Measurements from ENCODE around the gene WSB1.
"Not testable (repeated sequence)": the region's sequence is repeated elsewhere in the genome, so short reads cannot be mapped to it uniquely, and the experiment has no call there.

The WSB1 gene, protein sequence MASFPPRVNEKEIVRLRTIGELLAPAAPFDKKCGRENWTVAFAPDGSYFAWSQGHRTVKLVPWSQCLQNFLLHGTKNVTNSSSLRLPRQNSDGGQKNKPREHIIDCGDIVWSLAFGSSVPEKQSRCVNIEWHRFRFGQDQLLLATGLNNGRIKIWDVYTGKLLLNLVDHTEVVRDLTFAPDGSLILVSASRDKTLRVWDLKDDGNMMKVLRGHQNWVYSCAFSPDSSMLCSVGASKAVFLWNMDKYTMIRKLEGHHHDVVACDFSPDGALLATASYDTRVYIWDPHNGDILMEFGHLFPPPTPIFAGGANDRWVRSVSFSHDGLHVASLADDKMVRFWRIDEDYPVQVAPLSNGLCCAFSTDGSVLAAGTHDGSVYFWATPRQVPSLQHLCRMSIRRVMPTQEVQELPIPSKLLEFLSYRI

DNA sequence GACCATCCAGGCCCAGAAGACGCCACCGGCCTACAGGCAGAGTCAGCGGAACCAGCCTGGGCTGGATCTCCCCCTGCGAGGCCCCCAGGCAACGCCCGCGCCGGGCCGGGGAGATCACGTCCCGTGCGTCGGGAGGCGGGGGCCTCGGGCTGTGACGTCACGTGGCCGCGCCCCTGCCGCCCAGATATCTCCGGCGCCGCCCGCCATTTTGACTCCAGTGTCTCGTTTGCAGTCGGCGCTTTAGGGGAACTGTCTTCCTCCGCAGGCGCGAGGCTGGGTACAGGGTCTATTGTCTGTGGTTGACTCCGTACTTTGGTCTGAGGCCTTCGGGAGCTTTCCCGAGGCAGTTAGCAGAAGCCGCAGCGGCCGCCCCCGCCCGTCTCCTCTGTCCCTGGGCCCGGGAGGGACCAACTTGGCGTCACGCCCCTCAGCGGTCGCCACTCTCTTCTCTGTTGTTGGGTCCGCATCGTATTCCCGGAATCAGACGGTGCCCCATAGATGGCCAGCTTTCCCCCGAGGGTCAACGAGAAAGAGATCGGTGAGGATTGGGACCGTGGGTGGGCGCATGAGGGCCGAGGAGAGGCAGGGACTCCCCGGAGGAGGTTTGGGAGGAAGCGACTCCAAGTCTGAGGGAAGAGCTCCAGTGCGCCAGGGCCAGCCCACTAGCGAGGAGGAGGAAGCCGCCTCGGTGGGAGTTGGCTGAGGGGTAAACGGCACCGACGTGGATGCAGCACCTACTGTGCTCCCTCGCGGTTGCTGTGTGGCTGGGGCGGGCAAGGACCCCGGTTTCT, at the start of gene WSB1:
Gene WSB1 (plus strand): TSS at position 217 of the 791 bp plus-strand sequence. CDS start 282 bp downstream, at position 499.
- peak; percentile 91 for DNase-seq

- no peak for DNase-seq
Observed at GRCh38 chr17:27244491-27245223, 49.3 kb upstream of the WSB1 start.

- DNase-seq = peak; percentile 41
Observed at GRCh38 chr17:27245230-27245696, 48.7 kb upstream of the WSB1 start.

DNA sequence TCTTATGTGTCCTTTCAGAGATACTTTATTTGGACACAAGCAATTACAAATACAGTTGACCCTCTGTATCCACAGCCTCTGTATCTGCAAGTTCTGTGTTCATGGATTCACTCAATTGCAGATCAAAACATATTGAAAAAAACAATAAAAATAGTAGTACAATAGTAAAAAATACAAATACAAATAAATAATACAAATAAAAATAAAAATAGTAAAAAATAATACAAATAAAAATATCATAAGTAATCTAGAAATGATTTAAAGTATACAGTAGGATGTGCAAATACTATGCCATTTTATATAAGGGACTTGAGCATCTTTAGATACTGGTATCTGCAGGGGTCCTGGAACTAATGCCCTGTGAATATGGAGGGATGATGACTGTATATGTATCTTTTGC, 47.4 kb upstream of the WSB1 start:
- no peak for DNase-seq

GRCh38 chr17:27247071-27247957, 46.6 kb upstream of the WSB1 start:
- DNase-seq = no peak

- no peak for DNase-seq
Observed at GRCh38 chr17:27247958-27248342, 46.0 kb upstream of the WSB1 start.

DNA sequence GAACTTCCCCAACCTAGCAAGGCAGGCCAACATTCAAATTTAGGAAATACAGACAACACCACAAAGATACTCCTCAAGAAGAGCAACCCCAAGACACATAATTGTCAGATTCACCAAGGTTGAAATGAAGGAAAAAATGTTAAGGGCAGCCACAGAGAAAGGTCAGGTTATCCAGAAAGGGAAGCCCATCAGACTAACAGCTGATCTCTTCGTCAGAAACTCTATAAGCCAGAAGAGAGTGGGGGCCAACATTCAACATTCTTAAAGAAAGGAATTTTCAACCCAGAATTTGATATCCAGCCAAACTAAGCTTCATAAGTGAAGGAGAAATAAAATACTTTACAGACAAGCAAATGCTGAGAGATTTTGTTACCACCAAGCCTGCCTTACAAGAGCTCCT, 43.1 kb upstream of the WSB1 start:
- DNase-seq = not testable (repeated sequence)

- not testable (repeated sequence) for DNase-seq
Observed at GRCh38 chr17:27254802-27255201, 39.1 kb upstream of the WSB1 start.

- no peak for DNase-seq
Observed at GRCh38 chr17:27256225-27257030, 37.5 kb upstream of the WSB1 start.

DNA sequence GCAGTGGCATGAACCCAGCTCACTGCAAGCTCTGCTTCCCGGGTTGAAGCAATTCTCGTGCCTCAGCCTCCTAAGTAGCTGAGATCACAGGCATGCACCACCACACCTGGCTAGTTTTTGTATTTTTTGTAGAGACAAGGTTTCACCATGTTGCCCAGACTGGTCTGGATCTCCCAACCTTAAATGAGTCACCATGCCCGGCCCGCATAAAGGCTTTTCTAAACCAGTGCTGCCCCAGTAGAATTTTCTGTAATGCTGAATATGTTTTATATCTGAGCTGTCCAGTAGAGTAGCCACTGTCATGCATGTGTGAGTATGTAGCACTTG, 36.9 kb upstream of the WSB1 start:
- no peak for DNase-seq

- no peak for DNase-seq
Observed at GRCh38 chr17:27259356-27259755, 34.6 kb upstream of the WSB1 start.

GRCh38 chr17:27263386-27263785, 30.5 kb upstream of the WSB1 start:
- no peak for DNase-seq

DNA sequence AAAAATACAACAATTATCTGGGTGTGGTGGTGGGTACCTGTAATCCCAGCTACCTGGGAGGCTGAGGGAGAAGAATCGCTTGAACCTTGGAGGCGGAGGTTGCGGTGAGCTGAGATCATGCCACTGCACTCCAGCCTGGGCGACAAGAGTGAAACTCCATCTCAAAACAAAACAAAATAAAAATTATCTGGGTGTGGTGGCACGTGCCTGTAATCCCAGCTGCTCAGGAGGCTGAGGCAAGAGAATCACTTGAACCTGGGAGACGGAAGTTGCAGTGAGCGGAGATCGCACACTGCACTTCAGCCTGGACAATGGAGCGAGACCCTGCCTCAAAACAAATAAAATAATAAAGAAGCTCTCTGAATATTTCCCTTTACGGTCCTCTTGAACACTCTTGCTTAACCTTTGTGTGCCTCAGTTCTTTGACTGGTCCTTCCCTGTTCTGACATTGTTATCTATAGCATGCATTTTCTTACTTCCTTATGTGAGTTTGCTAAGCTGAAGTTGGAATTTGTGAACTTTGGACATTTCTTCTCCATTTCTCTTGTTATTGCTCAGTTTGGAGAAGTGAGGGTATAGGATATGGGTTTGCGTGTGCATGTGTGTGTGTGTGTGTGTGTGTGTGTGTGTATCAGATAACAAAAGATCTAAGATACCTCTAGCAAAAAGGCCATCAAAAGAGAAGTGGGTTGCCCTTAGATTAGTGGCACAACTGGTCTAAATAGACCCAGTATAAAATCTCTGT, 29.7 kb upstream of the WSB1 start:
- DNase-seq = no peak

- no peak for DNase-seq
Observed at GRCh38 chr17:27265333-27265732, 28.6 kb upstream of the WSB1 start.

- no peak for DNase-seq
Observed at GRCh38 chr17:27266228-27266627, 27.7 kb upstream of the WSB1 start.

DNA sequence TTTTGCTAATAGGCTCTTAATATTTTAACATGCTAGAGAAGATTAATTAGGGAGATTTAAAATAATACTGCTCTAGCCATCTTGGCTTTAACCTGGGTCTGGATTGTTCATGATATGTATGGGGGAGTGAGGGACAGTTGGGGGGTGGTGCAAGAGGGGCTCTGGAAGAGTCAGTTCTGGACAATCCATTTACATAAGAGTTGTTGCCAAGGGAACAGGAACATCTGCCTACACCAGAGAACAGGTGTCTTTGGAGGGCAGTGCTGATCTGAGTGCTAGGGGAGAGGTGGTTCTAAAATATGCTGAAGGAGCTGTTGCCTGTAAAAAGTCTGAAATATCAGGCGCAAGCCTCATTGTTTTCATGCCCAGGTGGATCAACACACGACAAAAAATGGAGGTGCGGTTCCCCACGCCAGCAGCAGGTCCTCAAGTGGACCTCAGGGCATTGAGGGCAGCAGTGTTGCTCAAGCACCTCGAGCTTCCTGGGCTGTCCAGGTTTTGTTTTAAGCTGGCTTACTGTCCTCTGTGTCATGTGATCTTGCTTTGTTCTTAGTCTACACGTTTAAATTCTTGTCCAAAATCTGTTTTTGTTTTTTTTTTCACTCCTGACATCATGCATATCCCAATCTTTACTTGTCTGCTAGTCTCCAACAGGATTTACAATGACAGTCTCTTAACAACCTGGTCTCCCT, 25.4 kb upstream of the WSB1 start:
- no peak for DNase-seq

GRCh38 chr17:27269201-27269600, 24.7 kb upstream of the WSB1 start:
- DNase-seq = no peak

- DNase-seq = no peak
Observed at GRCh38 chr17:27269974-27270373, 23.9 kb upstream of the WSB1 start.

DNA sequence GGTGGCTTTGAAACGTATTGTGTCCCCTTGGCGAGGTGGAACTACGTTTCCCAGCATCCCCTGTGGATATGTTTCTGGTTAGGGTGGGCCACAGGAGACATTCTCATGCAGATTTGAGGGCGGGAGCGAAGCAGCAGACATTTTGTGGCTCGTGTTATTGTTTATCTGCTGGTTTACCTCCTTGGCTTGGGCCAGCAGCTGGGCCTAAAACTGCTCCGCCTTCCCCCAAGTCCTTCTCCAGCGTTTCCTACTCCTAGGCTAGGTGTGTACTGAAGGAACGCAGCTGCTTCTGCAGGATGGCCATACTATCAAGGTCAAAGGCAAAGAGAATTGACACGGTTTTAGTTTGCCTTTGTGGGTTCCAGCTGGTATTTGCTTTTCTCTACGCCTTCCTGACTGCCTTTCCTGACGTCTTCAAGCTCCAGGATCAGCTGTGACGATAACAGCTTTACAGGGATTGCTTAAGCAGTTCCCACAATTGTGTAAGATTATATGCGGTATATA, 17.2 kb upstream of the WSB1 start:
- DNase-seq = no peak

DNA sequence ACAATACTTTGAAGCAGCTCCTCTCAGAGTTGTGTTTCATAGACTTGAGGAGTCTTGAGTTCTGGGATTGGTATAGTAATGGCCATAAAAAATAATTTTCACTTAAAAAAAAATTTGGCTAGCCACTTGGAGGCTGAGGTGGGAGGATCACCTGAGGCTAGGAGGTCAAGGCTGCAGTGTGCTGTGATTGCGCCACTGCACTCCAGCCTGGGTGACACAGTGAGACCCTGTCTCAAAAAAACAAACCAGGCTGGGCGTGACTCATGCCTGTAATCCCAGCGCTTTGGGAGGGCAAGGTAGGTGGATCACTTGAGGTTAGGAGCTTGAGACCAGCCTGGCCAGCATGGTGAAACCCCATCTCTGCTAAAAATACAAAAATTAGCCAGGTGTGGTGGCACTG, 14.8 kb upstream of the WSB1 start:
- DNase-seq = not testable (repeated sequence)
